Measurements from ENCODE around the gene ELF4.
A peak's percentile ranks its signal among the peaks of the same experiment; 100 is the strongest.

The ELF4 gene

DNA sequence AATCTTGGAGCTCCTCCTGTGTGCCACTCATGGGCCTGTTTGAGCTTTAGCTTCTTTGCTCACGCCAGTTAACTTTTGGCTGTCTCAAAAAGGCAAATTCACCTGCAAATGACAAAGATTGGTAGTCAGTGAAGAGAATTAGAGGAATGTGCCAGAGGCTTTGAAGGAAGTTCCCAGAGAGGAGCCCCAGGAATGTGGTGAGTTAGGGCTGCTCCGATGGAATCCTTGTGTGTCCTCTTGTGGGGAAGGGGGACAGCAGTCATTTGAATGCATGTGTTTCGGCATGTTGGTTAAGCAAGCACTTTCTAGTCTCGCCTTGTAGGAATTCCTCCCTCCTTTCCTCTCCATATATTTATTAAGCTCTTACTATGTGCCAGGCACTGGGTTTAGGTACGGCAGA is 62.9 kb downstream of the ELF4 start:
- no peak for DNase-seq (ENCODE audit: low read depth)

DNA sequence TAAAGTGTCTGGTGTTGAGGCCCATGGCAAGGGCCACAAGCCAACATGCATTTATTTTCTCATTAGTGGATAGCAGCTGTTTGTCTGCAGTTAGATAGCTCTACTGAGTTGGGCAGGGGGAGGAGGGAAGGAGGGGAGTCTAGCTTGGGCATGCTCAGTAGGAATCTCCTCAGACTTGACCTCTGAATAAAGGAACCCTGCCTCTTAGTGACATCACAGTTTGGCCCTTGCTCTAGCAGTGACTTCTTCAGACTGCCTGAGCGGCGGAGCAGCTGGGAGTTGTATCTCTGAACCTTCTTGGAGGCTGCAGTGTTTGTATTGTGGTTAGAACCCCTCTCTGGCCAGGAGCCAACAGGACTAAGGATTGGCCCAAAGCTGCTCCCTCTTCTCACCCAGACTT is 70.5 kb downstream of the ELF4 start:
- no peak for DNase-seq (ENCODE audit: low read depth)

DNA sequence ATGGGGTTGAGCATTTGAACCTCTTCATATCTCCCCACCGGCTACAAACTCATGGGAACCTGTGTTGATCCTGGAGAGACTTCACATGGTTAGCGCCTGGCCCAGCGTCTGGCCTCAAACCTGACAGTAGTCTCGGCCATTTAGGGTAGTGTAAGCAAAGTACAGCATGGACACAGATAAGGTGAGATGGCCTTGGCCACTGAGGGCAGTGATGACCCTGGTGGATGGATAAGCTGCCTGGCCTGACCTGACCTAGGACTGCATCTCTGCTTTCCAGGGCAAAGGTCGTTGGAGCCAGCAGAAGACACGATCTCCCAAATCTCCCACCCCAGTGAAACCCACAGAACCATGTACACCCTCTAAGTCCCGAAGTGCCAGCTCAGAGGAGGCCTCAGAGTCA is 76.1 kb downstream of the ELF4 start:
- no peak for DNase-seq (ENCODE audit: low read depth)

DNA sequence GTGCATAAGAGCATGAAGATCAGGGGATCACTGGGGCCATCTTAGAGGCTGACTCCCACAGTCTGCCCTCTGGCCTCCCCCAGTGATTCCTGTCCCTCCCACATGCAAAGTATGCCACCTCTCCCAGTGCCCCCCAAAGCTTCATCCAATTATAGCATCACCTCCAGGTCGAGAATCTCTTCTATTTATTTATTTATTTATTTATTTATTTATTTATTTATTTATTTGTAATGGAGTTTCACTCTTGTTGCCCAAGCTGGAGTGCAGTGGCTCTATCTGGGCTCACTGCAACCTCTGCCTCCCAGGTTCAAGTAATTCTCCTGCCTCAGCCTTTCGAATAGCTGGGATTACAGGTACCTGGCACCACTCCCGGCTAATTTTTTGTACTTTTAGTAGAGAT is 77.7 kb downstream of the ELF4 start:
- no peak for DNase-seq (ENCODE audit: low read depth)

DNA sequence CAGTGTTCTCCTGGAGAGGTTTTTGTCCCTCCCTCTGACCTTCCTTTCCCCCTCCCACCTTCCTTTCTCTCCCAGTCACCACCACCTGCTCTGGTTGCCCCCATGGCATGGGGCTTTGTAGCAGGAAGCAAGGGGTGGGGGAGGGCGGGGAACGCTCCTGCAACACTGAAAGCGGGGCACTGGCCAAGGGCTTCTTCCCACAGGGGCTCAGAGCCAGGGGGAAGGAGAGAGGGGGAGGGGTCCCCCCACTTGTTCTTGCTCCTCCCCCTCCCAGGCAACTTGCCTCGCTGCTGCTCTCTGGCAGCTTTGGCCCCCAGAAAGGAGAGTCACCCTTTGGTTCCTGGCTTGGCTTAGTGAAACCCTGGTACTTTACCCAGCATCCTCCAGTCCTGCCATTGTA is 79.5 kb downstream of the ELF4 start:
- no peak for DNase-seq (ENCODE audit: low read depth)

DNA sequence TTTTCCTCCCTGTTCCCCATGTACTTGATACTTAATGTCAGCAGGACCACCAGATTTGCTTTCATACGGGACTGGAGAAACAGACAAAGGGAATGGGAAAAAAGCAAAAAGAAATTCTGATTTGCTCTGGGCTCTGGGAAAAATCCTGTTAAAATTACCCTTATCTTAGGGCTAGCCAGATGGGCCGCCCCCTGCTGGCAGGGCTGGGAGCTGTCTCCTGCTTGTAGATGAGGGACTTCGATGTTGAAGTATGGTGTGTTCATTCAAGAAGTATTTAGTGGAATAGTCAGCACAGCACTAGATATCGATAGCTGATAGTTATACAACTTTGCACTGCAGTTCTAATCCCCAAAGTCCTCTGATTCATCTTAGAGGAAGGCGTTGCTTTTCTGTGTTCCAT is 82.1 kb downstream of the ELF4 start:
- peak; percentile 21 for DNase-seq (ENCODE audit: low read depth)

DNA sequence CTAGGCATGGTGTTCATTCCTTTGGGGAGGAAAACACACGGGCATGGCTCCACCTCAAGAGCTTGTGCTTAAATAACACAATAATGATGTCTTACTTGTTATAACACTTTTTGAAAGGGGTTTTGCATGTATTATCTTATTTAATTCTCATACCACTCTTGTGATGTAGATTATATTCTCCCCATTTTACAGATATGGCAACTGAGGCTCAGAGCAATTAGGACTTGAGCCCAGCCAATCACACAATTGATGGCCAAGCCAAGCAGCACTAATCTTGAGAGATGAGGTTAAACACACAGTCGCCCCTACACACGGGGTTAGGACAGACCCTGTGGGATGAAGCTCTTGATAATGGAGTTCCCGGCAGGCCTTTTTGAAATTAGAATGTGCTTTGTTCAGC is 82.7 kb downstream of the ELF4 start:
- no peak for DNase-seq (ENCODE audit: low read depth)

DNA sequence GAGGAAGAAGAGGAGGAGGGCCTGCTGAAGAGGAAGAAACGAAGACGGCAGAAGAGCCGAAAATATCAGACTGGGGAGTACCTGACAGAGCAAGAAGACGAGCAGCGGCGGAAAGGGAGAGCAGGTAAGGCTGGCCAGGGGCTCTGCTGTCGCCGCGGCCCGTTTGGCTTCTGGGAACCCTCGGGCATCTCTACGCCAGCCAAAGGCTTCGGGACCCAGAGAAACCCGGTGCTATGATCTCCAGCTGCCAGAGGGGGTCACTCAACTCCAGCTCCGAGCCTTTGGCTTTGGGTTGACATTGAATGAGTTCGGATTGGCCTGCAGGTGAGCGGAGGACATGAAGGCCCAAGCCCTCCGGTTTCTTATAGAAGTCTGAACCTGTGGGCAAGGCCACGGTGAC is 85.0 kb downstream of the ELF4 start:
- DNase-seq (ENCODE audit: low read depth): no peak

DNA sequence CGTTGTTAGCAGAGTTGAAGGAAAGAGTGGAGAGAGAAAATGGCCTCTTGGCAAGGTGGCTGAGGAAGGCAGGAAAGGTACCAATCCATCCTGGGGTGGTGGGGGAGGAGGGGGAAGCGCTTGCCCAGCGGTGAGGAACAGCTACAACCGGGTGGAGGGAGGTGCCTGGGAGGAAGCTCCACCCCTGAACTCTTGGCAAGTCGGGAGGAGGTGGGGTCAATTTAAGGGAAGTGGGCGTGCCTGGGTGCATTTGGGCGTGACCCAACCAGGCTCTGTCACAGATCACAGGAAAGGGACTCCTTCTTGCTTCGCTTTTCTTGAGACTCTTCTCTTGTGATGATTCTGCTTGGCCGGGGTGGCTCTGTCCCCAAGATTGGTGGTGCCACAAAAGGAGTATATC is 86.2 kb downstream of the ELF4 start:
- peak; percentile 64 for DNase-seq (ENCODE audit: low read depth)

DNA sequence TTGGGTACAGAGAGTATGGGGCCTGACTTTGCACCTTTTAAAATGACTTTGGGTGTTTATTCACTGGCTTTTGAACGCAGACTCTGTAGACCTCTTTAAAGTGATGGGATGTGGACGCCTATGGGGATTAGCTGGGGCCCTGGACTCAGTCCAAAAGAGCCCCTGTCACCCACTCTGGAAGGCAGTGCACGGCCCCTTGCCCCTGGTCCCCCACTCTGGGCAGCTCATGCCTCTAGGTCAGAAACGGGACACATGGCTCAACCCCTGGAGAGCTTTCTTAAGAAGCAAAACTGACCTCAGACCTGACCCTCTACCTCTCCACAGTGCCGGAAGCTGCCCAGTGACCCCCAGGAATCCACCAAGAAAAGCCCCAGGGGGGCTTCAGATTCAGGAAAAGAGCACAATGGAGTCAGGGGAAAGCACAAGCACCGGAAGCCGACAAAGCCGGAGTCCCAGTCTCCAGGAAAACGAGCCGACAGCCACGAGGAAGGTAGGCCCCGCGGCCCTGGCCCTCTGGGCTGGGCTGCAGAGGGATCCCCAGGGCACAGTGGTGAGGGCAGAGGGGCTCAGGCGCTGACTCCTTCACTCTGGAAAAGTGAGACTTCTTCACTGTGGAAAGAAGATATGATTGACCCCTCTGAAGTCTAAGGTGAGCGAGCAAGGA is 89.5 kb downstream of the ELF4 start:
- DNase-seq (ENCODE audit: low read depth): no peak

DNA sequence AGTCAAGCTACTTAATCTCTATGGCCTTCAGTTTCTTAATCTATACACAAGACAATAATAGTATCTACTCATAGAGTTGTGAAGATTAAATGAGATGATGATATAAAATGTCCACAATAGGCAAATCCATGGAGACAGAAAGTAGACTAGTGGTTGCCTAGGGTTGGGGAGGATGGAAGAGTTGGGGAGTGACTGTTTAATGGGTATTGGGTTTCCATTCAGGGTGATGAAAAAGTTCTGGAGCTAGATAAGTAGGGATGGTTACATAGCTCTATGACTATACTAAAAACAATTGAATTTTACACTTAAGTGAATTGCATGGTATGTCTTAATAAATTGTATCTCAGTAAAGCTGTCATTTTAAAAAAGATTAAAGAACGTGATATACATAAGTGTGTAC is 92.2 kb downstream of the ELF4 start:
- DNase-seq (ENCODE audit: low read depth): no peak

DNA sequence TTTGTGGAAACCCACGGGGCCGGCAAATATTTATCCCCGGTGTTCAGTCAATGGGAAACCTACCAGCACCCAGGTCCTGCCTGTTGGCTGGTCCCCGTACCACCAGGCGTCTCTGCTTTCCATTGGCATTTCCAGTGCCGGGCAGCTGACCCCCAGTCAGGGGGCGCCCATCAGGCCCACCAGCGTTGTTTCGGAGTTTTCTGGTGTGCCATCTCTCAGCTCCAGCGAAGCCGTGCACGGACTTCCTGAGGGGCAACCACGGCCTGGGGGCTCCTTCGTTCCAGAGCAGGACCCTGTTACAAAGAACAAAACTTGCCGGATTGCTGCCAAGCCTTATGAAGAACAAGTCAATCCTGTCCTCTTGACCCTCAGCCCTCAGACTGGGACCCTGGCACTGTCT is 95.1 kb downstream of the ELF4 start:
- no peak for DNase-seq (ENCODE audit: low read depth)

Data from T-helper 22 cell (primary cell).